Measurements from ENCODE around the gene FAS.
A peak's percentile ranks its signal among the peaks of the same experiment; 100 is the strongest.

Gene FAS

DNA sequence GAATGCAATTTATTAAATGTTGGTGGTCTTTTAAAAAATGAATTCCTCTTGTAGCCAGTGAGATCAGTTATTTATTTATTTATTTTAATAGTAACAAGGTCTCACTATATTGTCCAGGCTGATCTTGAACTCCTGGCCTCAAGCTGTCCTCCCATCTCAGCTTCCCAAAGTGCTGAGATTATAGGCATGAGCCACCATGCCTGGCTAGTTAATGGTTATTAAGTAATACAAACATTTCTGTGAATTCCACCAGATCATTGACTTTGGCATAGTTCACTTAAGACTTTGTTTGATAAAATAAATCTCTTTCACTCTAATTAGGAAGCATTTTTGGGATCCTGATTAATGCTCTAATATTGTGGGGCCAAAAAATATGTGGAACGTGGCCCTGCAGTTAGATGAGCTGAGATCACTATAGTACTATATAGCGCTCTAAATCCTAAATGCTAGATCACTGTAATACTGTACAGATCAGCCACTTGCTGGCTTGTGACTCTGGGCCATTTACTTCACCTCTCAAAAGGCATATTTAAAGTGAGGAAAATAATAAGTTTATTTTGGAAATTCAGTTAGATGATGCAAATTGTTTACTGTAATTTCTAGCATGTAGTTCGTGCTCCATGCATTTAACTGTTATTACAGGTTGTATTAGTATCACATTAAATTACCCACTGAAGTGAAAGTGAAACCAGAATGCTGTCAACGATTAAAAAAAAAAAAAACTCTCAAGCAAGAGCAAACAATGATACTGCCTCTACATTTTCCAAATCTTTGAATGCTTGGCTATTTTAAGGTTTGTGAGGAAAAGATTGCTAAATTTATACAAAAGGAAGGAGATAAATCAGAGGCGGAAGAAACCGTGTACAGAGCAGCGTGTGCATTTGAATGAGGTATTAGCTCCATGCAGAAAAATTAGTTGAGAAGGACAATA is 15.9 kb upstream of the FAS start:
- H3K27me3 ChIP-seq: no peaks in the 10 kb centered on the region
- H3K9me3 ChIP-seq: no peaks in the 10 kb centered on the region
- peak overlapping the region; percentile 65 for H3K4me3 ChIP-seq (ENCODE audit: low read depth, low read length)
- H3K4me1 ChIP-seq: no peaks in the 10 kb centered on the region
- H3K36me3 ChIP-seq: no peaks in the 10 kb centered on the region
- no peak for DNase-seq
- TF ChIP-seq CTCF (IDR thresholded peaks at IDR 0.05; ENCODE audit: low read depth, low read length): no peak

GRCh38 chr10:88975377-88975720 is 15.2 kb upstream of the FAS start:
- Histone ChIP-seq H3K4me3 (ENCODE audit: low read depth, low read length) (peak overlapping the region; percentile 65), H3K27me3 (no peaks in the 10 kb centered on the region), H3K9me3 (no peaks in the 10 kb centered on the region), H3K4me1 (no peaks in the 10 kb centered on the region), H3K36me3 (no peaks in the 10 kb centered on the region)
- no peak for TF ChIP-seq CTCF (IDR thresholded peaks at IDR 0.05; ENCODE audit: low read depth, low read length)
- no peak for DNase-seq

- Histone ChIP-seq H3K4me3 (ENCODE audit: low read depth, low read length) (no peak overlapping the region), H3K9me3 (no peaks in the 10 kb centered on the region), H3K4me1 (peaks cover 6% of the 10 kb centered on the region; the same call in 1 of the 2 replicates), H3K36me3 (no peaks in the 10 kb centered on the region), H3K27me3 (no peaks in the 10 kb centered on the region)
- TF ChIP-seq CTCF (IDR thresholded peaks at IDR 0.05; ENCODE audit: low read depth, low read length): no peak
- no peak for DNase-seq
Observed at GRCh38 chr10:88978463-88978862, 12.1 kb upstream of the FAS start.

GRCh38 chr10:88979153-88979562 is 11.4 kb upstream of the FAS start:
- Histone ChIP-seq H3K4me1 (peaks cover 6% of the 10 kb centered on the region; the same call in 1 of the 2 replicates), H3K36me3 (no peaks in the 10 kb centered on the region), H3K4me3 (ENCODE audit: low read depth, low read length) (no peak overlapping the region), H3K9me3 (no peaks in the 10 kb centered on the region), H3K27me3 (no peaks in the 10 kb centered on the region)
- no peak for TF ChIP-seq CTCF (IDR thresholded peaks at IDR 0.05; ENCODE audit: low read depth, low read length)
- no peak for DNase-seq

DNA sequence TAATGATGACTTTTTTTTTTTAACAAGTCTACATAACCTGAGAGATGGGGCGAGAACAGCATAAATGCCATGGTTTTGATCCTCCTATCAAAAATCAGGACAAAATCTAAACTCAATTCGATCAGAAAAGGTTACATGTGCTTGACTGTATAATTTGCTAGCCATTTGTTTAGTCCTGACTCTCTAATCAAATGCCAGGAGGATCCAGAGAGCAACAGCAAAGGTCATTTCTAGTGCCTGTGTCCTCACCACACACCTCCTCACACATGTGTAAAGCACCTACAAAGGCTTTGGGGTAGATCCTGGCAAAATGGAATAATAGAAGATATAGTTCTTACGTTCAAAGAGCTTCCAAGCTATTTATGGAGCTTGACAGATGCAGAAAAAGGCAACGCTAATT is 11.0 kb upstream of the FAS start:
- TF ChIP-seq CTCF (IDR thresholded peaks at IDR 0.05; ENCODE audit: low read depth, low read length): no peak
- Histone ChIP-seq H3K4me3 (ENCODE audit: low read depth, low read length) (no peak overlapping the region), H3K4me1 (peaks cover 6% of the 10 kb centered on the region; the same call in 1 of the 2 replicates), H3K36me3 (no peaks in the 10 kb centered on the region), H3K9me3 (no peaks in the 10 kb centered on the region), H3K27me3 (no peaks in the 10 kb centered on the region)
- DNase-seq: no peak

DNA sequence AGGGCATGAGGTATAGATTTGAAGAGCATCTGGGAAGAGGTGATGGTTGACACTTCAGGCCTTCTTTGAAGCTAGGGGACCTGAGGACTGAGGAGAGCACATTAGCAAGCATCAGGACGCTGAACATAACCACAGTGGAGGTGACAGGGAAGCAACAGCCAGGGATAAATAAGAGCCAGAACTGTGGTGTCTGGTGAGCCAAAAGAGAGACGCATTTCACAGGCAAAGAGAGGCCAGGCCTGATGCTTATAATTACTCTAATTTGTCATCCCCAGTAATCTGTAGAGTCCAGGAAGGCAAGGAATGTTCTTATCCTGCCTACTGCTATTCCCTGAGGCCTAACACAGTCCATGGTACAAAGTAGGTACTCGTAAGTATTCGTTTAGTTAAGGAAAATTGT is 10.4 kb upstream of the FAS start:
- Histone ChIP-seq H3K4me3 (ENCODE audit: low read depth, low read length) (no peak overlapping the region), H3K4me1 (peaks cover 6% of the 10 kb centered on the region; the same call in 1 of the 2 replicates), H3K27me3 (no peaks in the 10 kb centered on the region), H3K9me3 (no peaks in the 10 kb centered on the region), H3K36me3 (no peaks in the 10 kb centered on the region)
- TF ChIP-seq CTCF (IDR thresholded peaks at IDR 0.05; ENCODE audit: low read depth, low read length): no peak
- DNase-seq: no peak
